Motor neuron (in vitro differentiated cells): ENCODE measurements around the gene SHQ1. TPM values are rescaled to one million over a fixed set of nuclear protein-coding genes. Genes with fewer than 3 reads are reported as not detected.

Experiments
- ATAC-seq, 8 experiments: fragments of 200-7000 bp; cut with Tn5 transposase; replicated peaks in 6 of 8; 2 replicates each; pipeline ENCODE4 v1.8.0; 2021; ENCODE audit warnings: mild to moderate bottlenecking in 8 of 8, moderate library complexity in 8 of 8
- H3K27ac ChIP-seq, 2 donors: fragments of 250-450 bp; sonication (Bioruptor Pico); 2 replicates each; pipeline ENCODE4 v1.9.0; 2021; ENCODE audit warnings: antibody characterized with exemption in 2 of 2, mild to moderate bottlenecking in 2 of 2, moderate library complexity in 1 of 2
- H3K4me1 ChIP-seq, 2 donors: fragments of 250-450 bp; sonication (Bioruptor Pico); replicated peaks in 1 of 2; 2 replicates each; pipeline ENCODE4 v1.6.1; 2021; ENCODE audit warnings: antibody characterized with exemption in 2 of 2, mild to moderate bottlenecking in 2 of 2, moderate library complexity in 1 of 2
- H3K4me3 ChIP-seq, 5 donors: fragments of 250-450 bp; sonication (Bioruptor Pico); 2 replicates each; pipeline ENCODE4 v1.9.0; 2021; ENCODE audit warnings: antibody characterized with exemption in 5 of 5, mild to moderate bottlenecking in 5 of 5, moderate library complexity in 4 of 5
- WGBS, 10 experiments: fragments of 450-650 bp; shearing (Covaris generic); methylation state at CpG; one replicate each; pipeline ENCODE4 v1.0.0; 2022; 5-methylcytosine and 5-hydroxymethylcytosine counted together
- in situ Hi-C, 9 experiments: fragments of 400-800 bp; cut with MboI; loops; one replicate each; pipeline ENCODE4 v1.15.0; 2021; ENCODE audit warnings: low sequenced_read_pairs in 9 of 9, low pct_unique_long_range_greater_than_20kb in 2 of 9; ENCODE audit not compliant: unreplicated experiment in 9 of 9
- total RNA-seq, 8 experiments: library from RNA; unstranded; fragments of 300-600 nt; gene quantifications; 2 replicates each; pipeline versions ENCODE4 v1.2.3 to v1.2.4, GENCODE V29; 2022

Gene SHQ1
- total RNA-seq, 8 experiments from 2014 or later: 5.6 to 25.0 (median 10.2) TPM

GRCh38 chr3:72887705-72888545, 39.7 kb upstream of the SHQ1 start, which contains the start of gene GXYLT2:
Gene GXYLT2 (plus strand): TSS chr3:72888046. CDS start chr3:72888234, 188 bp downstream.
- in situ Hi-C loops: no loop called here
- H3K4me3 ChIP-seq: peak within 1 kb of the TSS; percentile 46 to 59 (median 56)
- WGBS, 10 experiments: 0 to 2% (median 1%) methylated on average over 2 to 11 of the region's 96 CpGs; no CpG with 5 or more reads in 6 of the 10 experiments
- H3K4me1 ChIP-seq: peaks cover 3 to 12% of the 10 kb centered on the region in 2 donors
- H3K27ac ChIP-seq: peak within 1 kb of the TSS in 1 of 2 donors; percentile 73
- ATAC-seq: peak; percentile 83 to 97 (median 96)

GRCh38 chr3:72887343-72887704, 39.1 kb upstream of the SHQ1 start:
- H3K4me1 ChIP-seq: peaks cover 3 to 12% of the 10 kb centered on the region in 2 donors
- WGBS, 10 experiments: 0 to 12% (median 0%) methylated on average over 1 to 6 of the region's 7 CpGs
- H3K4me3 ChIP-seq: peak overlapping the region; percentile 46 to 59 (median 56)
- in situ Hi-C loops: no loop called here
- no peak overlapping the region for H3K27ac ChIP-seq
- peak in 2 of 8 experiments; percentile 12 to 20 for ATAC-seq

GRCh38 chr3:72872183-72872582, 23.9 kb upstream of the SHQ1 start:
- H3K27ac ChIP-seq: no peak overlapping the region
- ATAC-seq: peak in 2 of 8 experiments; percentile 31 to 71
- in situ Hi-C loops: loop anchor here in 3 of 9 experiments (25.0 kb wide), 2 partner anchors 190 to 215 kb away; partner anchors contain the start of gene EBLN2 (in 1 of the 3)
- H3K4me3 ChIP-seq: no peak overlapping the region
- no peaks in the 10 kb centered on the region for H3K4me1 ChIP-seq
- 0 to 100% (median 76%) methylated on average over 1 to 5 of the region's 5 CpGs; no CpG with 5 or more reads in 1 of the 10 experiments for WGBS, 10 experiments

DNA sequence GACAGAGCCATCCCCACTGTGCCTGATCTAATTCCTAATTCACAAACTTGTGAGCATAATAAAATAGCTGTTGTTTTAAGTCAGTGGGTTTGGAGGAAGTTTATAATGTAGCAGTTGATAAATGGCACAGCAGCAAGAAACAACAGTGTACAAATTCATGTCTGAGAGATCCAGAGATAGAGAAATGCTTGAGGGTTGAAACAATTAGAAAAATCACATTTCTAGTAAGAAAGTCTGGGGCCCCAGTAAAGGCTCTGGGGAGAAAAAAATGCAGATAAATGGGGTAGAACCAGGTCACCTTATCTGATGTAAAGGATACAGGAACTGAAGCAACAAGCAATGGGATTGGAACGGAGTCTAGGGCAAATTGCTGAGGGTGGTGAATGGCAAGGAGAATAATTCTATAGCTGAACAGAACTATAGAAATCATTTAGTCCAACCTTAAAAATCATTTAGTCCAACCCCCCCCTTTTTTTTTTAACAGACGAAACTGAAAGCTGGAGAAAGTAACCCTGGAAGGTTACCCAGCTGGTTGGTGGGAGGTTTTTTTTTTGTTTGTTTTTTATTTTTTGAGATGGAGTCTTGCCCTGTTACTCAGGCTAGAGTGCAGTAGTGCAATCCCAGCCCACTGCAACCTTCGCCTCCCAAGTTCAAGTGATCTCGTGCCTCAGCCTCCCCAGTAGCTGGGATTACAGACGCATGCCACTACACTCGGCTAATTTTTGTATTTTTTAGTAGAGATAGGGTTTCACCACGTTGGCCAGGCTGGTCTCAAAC, 14.3 kb upstream of the SHQ1 start:
- Histone ChIP-seq H3K4me1 (no peaks in the 10 kb centered on the region), H3K4me3 (no peak overlapping the region), H3K27ac (no peak overlapping the region)
- in situ Hi-C loops: loop anchor here in 3 of 9 experiments (25.0 kb wide), 2 partner anchors 200 to 225 kb away; partner anchors contain the start of gene EBLN2 (in 1 of the 3)
- ATAC-seq: no peak
- WGBS, 10 experiments: 56 to 100% (median 82%) methylated on average over 1 to 7 of the region's 7 CpGs; no CpG with 5 or more reads in 1 of the 10 experiments

DNA sequence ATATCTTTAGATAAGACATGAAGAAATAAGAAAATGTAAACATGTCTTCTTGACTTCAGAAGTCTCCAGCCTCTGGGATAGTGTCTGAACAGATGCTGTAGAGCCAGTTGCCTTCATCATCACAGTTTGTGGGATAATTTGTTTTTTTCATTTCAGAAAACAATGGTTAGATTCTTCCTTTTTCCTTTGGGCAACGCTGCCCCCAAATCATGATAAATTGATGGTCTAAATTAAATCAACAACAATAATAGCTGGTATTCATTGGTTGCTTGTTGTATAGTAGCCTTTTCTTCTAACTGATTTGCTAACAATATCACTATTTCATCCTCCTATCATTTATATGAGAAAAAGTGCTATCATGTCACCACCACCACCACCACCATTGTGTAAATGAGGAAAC, 12.6 kb upstream of the SHQ1 start:
- Histone ChIP-seq H3K27ac (no peak overlapping the region), H3K4me3 (no peak overlapping the region), H3K4me1 (no peaks in the 10 kb centered on the region)
- in situ Hi-C loops: loop anchor here in 3 of 9 experiments (25.0 kb wide), 2 partner anchors 201 to 226 kb away; partner anchors contain the start of gene EBLN2 (in 1 of the 3)
- ATAC-seq: no peak
- 57 to 91% (median 83%) methylated on average over 1 of the region's 1 CpG; no CpG with 5 or more reads in 2 of the 10 experiments for WGBS, 10 experiments

GRCh38 chr3:72860053-72860452, 11.8 kb upstream of the SHQ1 start:
- in situ Hi-C loops: loop anchor here in 3 of 9 experiments (25.0 kb wide), 2 partner anchors 202 to 227 kb away; partner anchors contain the start of gene EBLN2 (in 1 of the 3)
- 54 to 90% (median 74%) methylated on average over 2 to 5 of the region's 5 CpGs for WGBS, 10 experiments
- H3K4me1 ChIP-seq: no peaks in the 10 kb centered on the region

DNA sequence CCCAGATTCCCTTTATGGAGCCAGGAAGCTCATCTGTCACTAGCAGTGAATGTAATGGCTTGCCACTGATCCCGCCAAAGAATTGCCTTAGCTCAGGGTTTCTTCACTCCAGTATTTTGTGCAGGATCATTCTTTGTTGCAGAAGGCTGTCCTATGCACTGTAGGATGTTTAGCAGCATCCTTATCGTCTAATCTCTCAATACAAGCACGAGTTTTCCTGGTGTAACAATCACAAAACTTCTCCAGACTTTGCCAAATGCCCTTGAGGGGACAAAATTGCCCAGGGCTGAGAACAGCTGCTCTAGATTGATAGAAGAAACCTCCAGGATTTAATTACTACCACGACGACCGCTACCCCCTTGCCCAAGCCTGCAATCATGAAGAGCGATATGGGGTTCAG, 6.8 kb upstream of the SHQ1 start:
- ATAC-seq: no peak
- Histone ChIP-seq H3K4me3 (no peak overlapping the region), H3K27ac (no peak overlapping the region), H3K4me1 (no peaks in the 10 kb centered on the region)
- in situ Hi-C loops: loop anchor here in 3 of 9 experiments (25.0 kb wide), 2 partner anchors 207 to 232 kb away; partner anchors contain the start of gene EBLN2 (in 1 of the 3)
- WGBS, 10 experiments: 13 to 87% (median 63%) methylated on average over 1 to 6 of the region's 7 CpGs; no CpG with 5 or more reads in 1 of the 10 experiments

More at GRCh38 chr3:72860053-72860452, 11.8 kb upstream of the SHQ1 start:
- ATAC-seq: no peak
- Histone ChIP-seq H3K27ac (no peak overlapping the region), H3K4me3 (no peak overlapping the region)

- peak overlapping the region; percentile 55 to 76 (median 62) for H3K4me3 ChIP-seq
- peaks cover 0 to 6% of the 10 kb centered on the region in 2 donors for H3K4me1 ChIP-seq
- 0 to 4% (median 2%) methylated on average over 7 to 11 of the region's 11 CpGs; no CpG with 5 or more reads in 1 of the 10 experiments for WGBS, 10 experiments
- peak in 3 of 8 experiments; percentile 5 to 16 (median 5) for ATAC-seq
- H3K27ac ChIP-seq: no peak overlapping the region
- in situ Hi-C loops: loop anchor here in 1 of 9 experiments (25.0 kb wide), 1 partner anchor 1136 kb away; no protein-coding TSS in a partner anchor
Observed at GRCh38 chr3:72848703-72849081, 447 bp upstream of the SHQ1 start.

DNA sequence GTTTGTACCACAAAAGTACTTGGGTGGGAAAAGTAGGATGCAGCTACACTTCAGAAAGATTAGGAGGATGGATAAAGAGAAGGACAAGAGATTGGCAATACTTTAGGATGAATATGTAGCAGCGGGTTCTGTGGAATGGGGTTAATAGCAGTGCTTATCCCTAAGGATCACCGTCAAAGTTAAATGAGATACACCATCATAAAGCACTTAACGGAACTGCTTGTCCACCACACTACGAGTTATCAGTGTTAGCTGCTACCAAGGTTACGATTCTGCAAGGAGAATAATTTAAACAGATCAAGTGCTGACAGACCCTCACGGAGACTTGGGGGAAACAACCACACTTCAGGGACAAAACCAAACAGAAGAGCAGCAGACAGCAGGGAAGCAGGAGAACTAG, 963 bp downstream of the SHQ1 start:
- peaks cover 0 to 6% of the 10 kb centered on the region in 2 donors for H3K4me1 ChIP-seq
- in situ Hi-C loops: loop anchor here in 1 of 9 experiments (25.0 kb wide), 1 partner anchor 1135 kb away; no protein-coding TSS in a partner anchor
- peak overlapping the region; percentile 55 to 76 (median 62) for H3K4me3 ChIP-seq
- peak in 3 of 8 experiments; percentile 2 to 6 (median 3) for ATAC-seq
- WGBS, 10 experiments: 0 to 20% (median 7%) methylated on average over 3 to 6 of the region's 6 CpGs; no CpG with 5 or more reads in 2 of the 10 experiments
- no peak overlapping the region for H3K27ac ChIP-seq

DNA sequence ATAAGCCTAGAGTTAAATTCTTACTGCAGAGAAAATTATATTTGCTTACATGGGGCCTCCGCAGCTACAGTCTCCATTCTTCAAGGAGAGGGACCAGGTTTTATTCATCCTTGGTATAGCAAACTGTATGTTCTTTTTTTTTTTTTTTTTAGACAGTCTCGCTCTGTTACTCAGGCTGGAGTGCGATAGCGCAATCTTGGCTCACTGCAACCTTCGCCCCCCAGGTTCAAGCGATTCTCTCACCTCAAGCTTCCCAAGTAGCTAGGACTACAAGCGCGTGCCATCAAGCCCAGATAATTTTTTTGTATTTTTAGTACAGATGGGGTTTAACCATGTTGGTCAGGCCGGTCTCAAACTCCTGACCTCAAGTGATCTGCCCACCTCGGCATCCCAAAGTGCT, 2.1 kb downstream of the SHQ1 start:
- in situ Hi-C loops: loop anchor here in 1 of 9 experiments (25.0 kb wide), 1 partner anchor 1134 kb away; no protein-coding TSS in a partner anchor
- ATAC-seq: no peak
- Histone ChIP-seq H3K4me1 (peaks cover 0 to 6% of the 10 kb centered on the region in 2 donors), H3K4me3 (no peak overlapping the region), H3K27ac (no peak overlapping the region)
- WGBS, 10 experiments: 92 to 100% (median 97%) methylated on average over 2 to 9 of the region's 10 CpGs; no CpG with 5 or more reads in 2 of the 10 experiments

DNA sequence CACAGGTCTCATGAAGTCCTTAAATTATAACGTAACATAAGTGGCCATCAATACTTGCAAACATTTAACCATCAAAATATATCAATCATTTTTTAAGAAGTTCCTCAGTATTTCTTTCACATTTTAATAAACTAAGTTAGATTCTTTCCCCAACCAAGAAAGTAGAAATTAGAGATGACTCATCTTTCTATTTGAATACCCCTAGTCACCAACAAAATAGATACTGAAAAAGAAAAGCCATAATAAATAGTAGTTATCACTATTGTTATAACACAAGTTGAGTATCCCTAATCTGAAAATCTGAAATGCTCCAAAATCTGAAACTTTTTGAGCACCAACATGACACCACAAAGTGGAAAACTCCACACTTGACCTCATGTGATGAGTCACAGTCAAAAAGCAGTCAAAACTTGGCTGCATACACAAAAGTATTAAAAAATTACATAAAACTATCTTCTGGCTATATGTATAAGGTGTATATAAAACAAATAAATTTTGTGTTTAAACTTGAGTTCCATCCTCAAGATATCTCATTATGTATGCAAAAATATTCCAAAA, 3.7 kb downstream of the SHQ1 start:
- Histone ChIP-seq H3K27ac (no peak overlapping the region), H3K4me1 (peaks cover 0 to 6% of the 10 kb centered on the region in 2 donors), H3K4me3 (no peak overlapping the region)
- 64 to 100% (median 100%) methylated on average over 1 of the region's 1 CpG; no CpG with 5 or more reads in 2 of the 10 experiments for WGBS, 10 experiments
- in situ Hi-C loops: loop anchor here in 1 of 9 experiments (25.0 kb wide), 1 partner anchor 1132 kb away; no protein-coding TSS in a partner anchor
- ATAC-seq: no peak

DNA sequence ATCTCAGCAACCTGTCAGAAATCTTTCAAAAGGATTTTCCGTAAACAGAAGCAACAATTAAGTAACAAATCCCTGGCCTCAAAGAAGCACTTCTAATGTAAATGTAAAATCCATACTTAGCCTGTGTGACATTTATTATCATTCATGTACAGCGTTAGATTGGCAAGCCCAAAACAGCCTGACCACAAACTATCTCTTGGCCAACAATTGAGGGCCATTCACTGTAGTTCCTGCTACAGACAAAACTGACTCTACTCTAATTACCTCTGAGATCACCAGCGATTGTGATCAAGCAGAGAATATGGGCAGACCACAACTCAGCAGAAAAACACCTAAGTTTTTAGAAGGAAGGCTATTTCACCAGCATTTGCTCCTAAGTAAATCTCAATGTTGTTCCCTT, 9.2 kb downstream of the SHQ1 start:
- no peak for ATAC-seq
- H3K4me3 ChIP-seq: no peak overlapping the region
- no peak overlapping the region for H3K27ac ChIP-seq
- in situ Hi-C loops: loop anchor here in 1 of 9 experiments (25.0 kb wide), 1 partner anchor 1127 kb away; no protein-coding TSS in a partner anchor
- 77 to 100% (median 94%) methylated on average over 1 to 3 of the region's 3 CpGs; no CpG with 5 or more reads in 1 of the 10 experiments for WGBS, 10 experiments
- H3K4me1 ChIP-seq: no peaks in the 10 kb centered on the region
